ENCODE measurements around the gene IL17RE. TPM values are rescaled to one million over a fixed set of nuclear protein-coding genes. Genes with fewer than 3 reads are reported as not detected.
A peak's percentile ranks its signal among the peaks of the same experiment; 100 is the strongest.
"Not testable (repeated sequence)": the region's sequence is repeated elsewhere in the genome, so short reads cannot be mapped to it uniquely, and the experiment has no call there.

Gene IL17RE
- polyA plus RNA-seq, 12 donors, result 0.96 to 67.6 (median 1.8) TPM; not detected in 1

- DNase-seq, result no peak
Observed at GRCh38 chr3:9878700-9879099, 23.9 kb upstream of the IL17RE start.

GRCh38 chr3:9879830-9880549 is 22.7 kb upstream of the IL17RE start, which contains the start of gene CIDEC:
Gene CIDEC, minus strand, starts transcription at chr3:9880253. Its CDS starts 1,767 bp downstream, at chr3:9878486.
- DNase-seq, result no peak

- no peak for DNase-seq
Observed at GRCh38 chr3:9881441-9881840, 21.2 kb upstream of the IL17RE start.

- DNase-seq, result no peak
Observed at GRCh38 chr3:9883706-9884554, 18.7 kb upstream of the IL17RE start.

- no peak for DNase-seq
Observed at GRCh38 chr3:9884555-9885165, 18.0 kb upstream of the IL17RE start.

GRCh38 chr3:9886328-9886727 is 16.3 kb upstream of the IL17RE start:
- no peak for DNase-seq

- no peak for DNase-seq
Observed at GRCh38 chr3:9887480-9887879, 15.2 kb upstream of the IL17RE start.

GRCh38 chr3:9888540-9888939 is 14.1 kb upstream of the IL17RE start:
- no peak for DNase-seq

GRCh38 chr3:9889405-9889804 is 13.2 kb upstream of the IL17RE start:
- no peak for DNase-seq

- DNase-seq, result peak; percentile 92
Observed at GRCh38 chr3:9890249-9891071, 12.2 kb upstream of the IL17RE start, which contains the start of gene JAGN1. Gene JAGN1, plus strand, starts transcription at chr3:9890610. Its CDS starts 113 bp downstream, at chr3:9890723.

- no peak for DNase-seq
Observed at GRCh38 chr3:9891072-9891622, 11.5 kb upstream of the IL17RE start.

GRCh38 chr3:9893739-9894138 is 8.9 kb upstream of the IL17RE start:
- no peak for DNase-seq

- DNase-seq, result not testable (repeated sequence)
Observed at GRCh38 chr3:9895715-9896114, 6.9 kb upstream of the IL17RE start.

GRCh38 chr3:9896755-9897407 is 5.8 kb upstream of the IL17RE start:
- DNase-seq, result not testable (repeated sequence)

- DNase-seq, result no peak
Observed at GRCh38 chr3:9897408-9898372, 5.0 kb upstream of the IL17RE start.

- no peak for DNase-seq
Observed at GRCh38 chr3:9898467-9899241, 4.0 kb upstream of the IL17RE start.

- no peak for DNase-seq
Observed at GRCh38 chr3:9899289-9899791, 3.3 kb upstream of the IL17RE start.

GRCh38 chr3:9900965-9901415 is 1.7 kb upstream of the IL17RE start:
- not testable (repeated sequence) for DNase-seq
